Cardiac muscle cell (in vitro differentiated cells and primary cell): ENCODE measurements around the gene EPHB2. TPM values are rescaled to one million over a fixed set of nuclear protein-coding genes. Genes with fewer than 3 reads are reported as not detected.

Experiments
- DNase-seq, 2 donors: peaks; one replicate each; pipeline versions ENCODE4 v3.0.0 to v3.0.0-alpha.2; 2010 to 2017; ENCODE audit warnings: low read depth in 1 of 2, low spot score in 1 of 2
- H3K27ac ChIP-seq: fragments of 200-600 bp; sonication (generic); 2 replicates; pipeline ENCODE4 v1.5.1; 2016
- H3K27me3 ChIP-seq: fragments of 200-600 bp; sonication (generic); 2 replicates; pipeline ENCODE4 v1.6.0; 2016; ENCODE audit warnings: control low read depth
- H3K36me3 ChIP-seq: fragments of 200-600 bp; sonication (generic); 2 replicates; pipeline ENCODE4 v1.5.1; 2016; ENCODE audit warnings: control low read depth
- H3K4me1 ChIP-seq: fragments of 200-600 bp; sonication (generic); 2 replicates; pipeline ENCODE4 v1.8.1; 2017; ENCODE audit warnings: low read depth, mild to moderate bottlenecking, mixed run types
- H3K4me3 ChIP-seq: fragments of 200-600 bp; sonication (generic); 2 replicates; pipeline ENCODE4 v1.5.1; 2016; ENCODE audit warnings: mild to moderate bottlenecking
- H3K9me3 ChIP-seq: fragments of 200-600 bp; sonication (generic); 2 replicates; pipeline ENCODE4 v1.5.1; 2017; ENCODE audit warnings: low read depth, mild to moderate bottlenecking, control low read depth
- polyA plus RNA-seq: library from polyadenylated mRNA; unstranded; fragments of >200 nt; fragmentation: Nextera tagmentation; extraction: Ambion mirVana; gene quantifications from 2 replicates; pipeline ENCODE4 v1.2.1, GENCODE V29; 2016
- total RNA-seq: library from RNA; depleted of rRNA; stranded (reverse); fragments of >200 nt; gene quantifications from 2 replicates; pipeline ENCODE4 v1.2.3, GENCODE V29; 2016
- TF ChIP-seq, protein P1 (sequence below): IDR thresholded peaks from 2 replicates; pipeline ENCODE4 v1.5.1; 2012; ENCODE audit warnings: low read depth, mild to moderate bottlenecking, low read length

The EPHB2 gene
- total and polyA plus RNA-seq, 2 experiments from 2014 or later, result 38.8 to 96.3 TPM

DNA sequence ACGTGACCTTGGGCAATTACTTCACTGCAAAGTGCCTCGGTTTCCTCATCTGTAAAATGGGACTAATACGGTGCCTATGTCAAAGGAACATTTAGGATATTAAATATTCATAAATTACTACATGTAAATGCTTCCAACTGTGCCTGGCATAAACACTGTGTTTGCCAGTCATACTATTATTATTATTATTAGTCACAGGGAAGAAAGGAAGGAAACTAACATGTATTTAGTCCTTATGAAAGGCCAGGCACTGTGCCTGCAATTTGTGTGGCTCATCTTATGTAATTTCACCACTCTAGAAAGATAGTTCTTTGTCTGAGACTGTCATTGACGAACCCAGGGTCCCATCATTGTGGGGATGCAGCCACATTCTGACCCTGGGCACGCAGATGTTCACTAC is 45.0 kb downstream of the EPHB2 start:
- no peaks in the 10 kb centered on the region for H3K27me3 ChIP-seq
- DNase-seq, result no peak
- TF ChIP-seq, protein P1, sequence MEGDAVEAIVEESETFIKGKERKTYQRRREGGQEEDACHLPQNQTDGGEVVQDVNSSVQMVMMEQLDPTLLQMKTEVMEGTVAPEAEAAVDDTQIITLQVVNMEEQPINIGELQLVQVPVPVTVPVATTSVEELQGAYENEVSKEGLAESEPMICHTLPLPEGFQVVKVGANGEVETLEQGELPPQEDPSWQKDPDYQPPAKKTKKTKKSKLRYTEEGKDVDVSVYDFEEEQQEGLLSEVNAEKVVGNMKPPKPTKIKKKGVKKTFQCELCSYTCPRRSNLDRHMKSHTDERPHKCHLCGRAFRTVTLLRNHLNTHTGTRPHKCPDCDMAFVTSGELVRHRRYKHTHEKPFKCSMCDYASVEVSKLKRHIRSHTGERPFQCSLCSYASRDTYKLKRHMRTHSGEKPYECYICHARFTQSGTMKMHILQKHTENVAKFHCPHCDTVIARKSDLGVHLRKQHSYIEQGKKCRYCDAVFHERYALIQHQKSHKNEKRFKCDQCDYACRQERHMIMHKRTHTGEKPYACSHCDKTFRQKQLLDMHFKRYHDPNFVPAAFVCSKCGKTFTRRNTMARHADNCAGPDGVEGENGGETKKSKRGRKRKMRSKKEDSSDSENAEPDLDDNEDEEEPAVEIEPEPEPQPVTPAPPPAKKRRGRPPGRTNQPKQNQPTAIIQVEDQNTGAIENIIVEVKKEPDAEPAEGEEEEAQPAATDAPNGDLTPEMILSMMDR, result no peak
- H3K27ac ChIP-seq, result peak overlapping the region; percentile 47
- H3K4me3 ChIP-seq, result no peak overlapping the region
- no peaks in the 10 kb centered on the region for H3K36me3 ChIP-seq
- H3K9me3 ChIP-seq, result no peaks in the 10 kb centered on the region
- H3K4me1 ChIP-seq, result peaks cover 33% of the 10 kb centered on the region

DNA sequence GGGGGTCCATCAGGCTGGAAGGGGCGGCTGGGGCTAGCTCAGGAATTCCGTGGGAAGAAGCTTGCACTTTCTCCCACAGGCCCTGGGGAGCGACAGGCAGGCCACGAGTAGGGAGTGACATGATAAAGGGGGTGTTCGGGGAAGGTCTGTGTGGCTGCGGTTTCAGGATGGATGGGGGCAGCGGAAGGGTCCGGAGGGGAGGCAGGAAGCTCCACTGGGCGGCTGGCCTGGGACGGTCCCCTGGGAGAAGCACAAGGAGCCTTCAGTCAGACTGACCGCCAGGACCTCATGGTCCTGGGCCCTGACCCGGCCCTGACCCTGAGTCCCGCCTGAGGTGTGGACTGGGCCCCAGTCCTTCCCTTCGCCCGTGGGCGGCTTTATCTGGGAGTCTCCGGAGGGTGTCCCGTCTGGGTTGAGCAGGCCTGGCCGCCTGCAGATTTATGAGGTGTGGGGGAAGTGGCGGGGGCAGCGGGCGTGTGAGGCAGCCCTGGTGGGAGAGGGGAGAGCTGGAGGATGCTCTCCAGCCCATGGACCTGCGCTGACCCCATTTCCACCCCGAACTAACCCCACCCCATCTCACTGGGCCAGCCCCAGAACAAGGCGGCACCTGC is 45.6 kb downstream of the EPHB2 start:
- peak overlapping the region; percentile 47 for H3K27ac ChIP-seq
- TF ChIP-seq, protein P1, result no peak
- no peak for DNase-seq
- H3K4me3 ChIP-seq, result no peak overlapping the region
- no peaks in the 10 kb centered on the region for H3K36me3 ChIP-seq
- H3K27me3 ChIP-seq, result no peaks in the 10 kb centered on the region
- H3K4me1 ChIP-seq, result peaks cover 29% of the 10 kb centered on the region
- no peaks in the 10 kb centered on the region for H3K9me3 ChIP-seq

DNA sequence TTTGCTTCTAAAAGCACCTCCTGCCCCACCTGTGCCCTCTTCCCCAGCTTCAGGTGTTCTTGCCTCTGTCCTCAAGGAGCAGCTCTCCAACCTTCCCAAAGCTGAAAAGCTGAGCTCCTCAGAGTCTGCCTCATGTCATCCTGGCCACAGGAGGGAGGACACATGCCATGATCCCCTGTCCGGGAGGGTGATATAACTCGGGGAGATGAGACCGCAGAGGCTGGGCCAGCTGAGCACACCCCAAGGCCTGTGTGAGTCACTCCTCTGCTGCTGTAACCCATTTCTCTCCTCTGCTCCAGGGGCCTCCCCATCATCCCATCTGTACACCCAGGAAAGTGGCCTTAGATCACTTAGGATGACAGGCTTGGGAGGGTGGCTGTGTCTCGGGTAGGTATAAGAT is 49.8 kb downstream of the EPHB2 start:
- no peak overlapping the region for H3K4me3 ChIP-seq
- H3K36me3 ChIP-seq, result no peaks in the 10 kb centered on the region
- no peak for DNase-seq
- no peaks in the 10 kb centered on the region for H3K27me3 ChIP-seq
- H3K27ac ChIP-seq, result no peak overlapping the region
- peaks cover 7% of the 10 kb centered on the region for H3K4me1 ChIP-seq
- TF ChIP-seq, protein P1, result no peak
- H3K9me3 ChIP-seq, result no peaks in the 10 kb centered on the region

DNA sequence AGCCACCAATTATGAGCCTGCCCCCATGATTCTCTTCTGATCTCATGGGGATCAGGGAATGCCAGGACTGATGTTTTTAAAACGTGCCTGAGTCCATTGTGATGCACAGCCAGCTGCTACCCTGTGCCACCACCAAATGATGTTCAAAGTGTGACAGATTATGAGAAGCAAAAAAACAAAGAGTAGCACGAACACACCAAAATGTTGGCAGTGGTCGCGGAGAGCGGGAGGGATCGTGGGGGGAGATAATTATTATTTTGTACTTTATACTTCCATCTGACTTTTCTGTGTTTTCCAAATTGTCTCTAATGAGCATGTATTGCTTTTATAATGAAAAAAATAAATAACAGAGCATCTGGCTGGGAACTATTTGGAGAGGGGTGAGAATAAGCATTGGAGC is 50.5 kb downstream of the EPHB2 start:
- Histone ChIP-seq H3K9me3 (no peaks in the 10 kb centered on the region), H3K27ac (no peak overlapping the region), H3K4me3 (no peak overlapping the region), H3K27me3 (no peaks in the 10 kb centered on the region), H3K36me3 (no peaks in the 10 kb centered on the region), H3K4me1 (peaks cover 3% of the 10 kb centered on the region)
- TF ChIP-seq, protein P1, result no peak
- DNase-seq, result no peak

DNA sequence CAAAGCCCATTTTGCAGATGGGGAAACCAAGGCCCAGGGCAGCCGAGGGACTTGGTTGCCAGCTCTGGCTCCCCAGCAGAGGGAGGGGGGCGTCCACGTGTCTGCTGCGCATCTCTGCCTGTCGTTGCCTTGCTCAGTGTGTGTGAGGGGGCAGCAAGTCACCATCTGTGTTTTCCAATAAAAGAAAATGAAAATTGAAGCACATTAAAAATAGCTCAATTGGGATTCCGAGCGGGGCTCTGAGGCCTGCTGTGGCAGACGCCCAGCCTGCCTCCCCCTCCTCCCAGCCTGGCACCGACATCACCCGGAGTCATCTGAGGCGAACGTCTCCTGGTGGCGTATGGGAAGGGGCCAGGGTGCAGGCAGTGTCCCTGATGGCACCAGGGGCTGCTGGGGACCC is 51.2 kb downstream of the EPHB2 start:
- H3K4me3 ChIP-seq, result no peak overlapping the region
- no peaks in the 10 kb centered on the region for H3K9me3 ChIP-seq
- no peaks in the 10 kb centered on the region for H3K36me3 ChIP-seq
- TF ChIP-seq, protein P1, result no peak
- no peaks in the 10 kb centered on the region for H3K4me1 ChIP-seq
- H3K27ac ChIP-seq, result no peak overlapping the region
- DNase-seq, result no peak
- no peaks in the 10 kb centered on the region for H3K27me3 ChIP-seq
